Measurements from ENCODE around the gene DCD. TPM values are rescaled to one million over a fixed set of nuclear protein-coding genes. Genes with fewer than 3 reads are reported as not detected.
A peak's percentile ranks its signal among the peaks of the same experiment; 100 is the strongest.

The DCD gene
- total RNA-seq, 1 donor from 2014 or later: not detected

DNA sequence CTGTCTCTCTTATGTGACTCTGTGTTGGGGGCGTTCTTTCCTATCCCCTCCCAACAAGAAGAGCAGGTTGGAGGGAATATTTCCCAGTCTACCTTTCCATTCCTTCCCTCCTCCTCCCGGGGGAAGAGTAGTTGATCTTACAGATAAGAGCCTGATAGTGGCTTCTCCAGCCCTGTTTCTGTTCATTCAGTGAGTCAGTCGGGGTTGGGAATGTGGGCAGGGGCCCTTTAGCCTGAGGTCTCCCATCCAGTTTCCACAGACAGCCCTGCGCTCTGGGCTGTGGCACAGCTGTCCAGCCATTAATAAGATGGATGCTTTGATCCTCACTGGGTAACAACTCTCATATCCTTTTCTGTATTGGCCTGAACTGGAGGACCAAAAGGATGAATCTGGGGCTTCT lies 41.6 kb downstream of the DCD start:
- no peak for DNase-seq

DNA sequence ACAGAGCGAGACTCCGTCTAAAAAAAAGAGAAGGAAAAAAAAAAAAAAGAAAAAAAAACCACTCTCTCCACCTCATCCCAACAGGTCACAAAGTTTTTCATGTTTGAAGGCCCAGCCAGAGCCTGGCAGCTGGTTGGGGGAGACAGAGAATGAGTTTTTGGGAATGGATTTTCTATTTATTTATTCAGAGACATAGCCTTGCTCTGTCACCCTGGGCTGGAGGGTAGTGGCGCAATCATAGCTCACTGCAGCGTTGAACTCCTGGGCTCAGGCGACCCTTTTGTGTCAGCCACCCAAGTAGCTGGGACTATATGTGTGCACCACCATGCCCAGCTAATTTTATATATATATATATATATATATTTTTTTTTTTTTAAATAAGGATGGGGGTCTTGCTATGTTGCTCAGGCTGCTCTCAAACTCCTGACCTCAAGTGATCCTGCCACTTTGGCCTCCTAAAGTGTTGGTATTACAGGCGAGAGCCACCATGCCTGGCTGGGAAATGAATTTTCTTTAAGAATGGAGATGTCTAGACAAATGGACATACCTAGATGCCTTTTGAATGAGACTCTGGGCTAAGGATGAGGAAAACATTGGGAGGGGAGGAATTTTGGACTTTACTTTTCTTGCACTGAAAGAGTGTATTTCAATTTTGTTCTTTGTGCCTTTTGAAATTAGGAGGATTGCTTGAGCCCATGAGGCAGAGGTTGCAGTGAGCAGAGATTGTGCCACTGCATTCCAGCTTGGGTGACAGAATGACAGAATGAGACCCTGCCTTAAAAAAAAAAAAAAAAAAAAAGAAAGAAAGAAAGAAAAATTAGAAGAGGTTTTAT lies 42.8 kb downstream of the DCD start:
- no peak for DNase-seq

DNA sequence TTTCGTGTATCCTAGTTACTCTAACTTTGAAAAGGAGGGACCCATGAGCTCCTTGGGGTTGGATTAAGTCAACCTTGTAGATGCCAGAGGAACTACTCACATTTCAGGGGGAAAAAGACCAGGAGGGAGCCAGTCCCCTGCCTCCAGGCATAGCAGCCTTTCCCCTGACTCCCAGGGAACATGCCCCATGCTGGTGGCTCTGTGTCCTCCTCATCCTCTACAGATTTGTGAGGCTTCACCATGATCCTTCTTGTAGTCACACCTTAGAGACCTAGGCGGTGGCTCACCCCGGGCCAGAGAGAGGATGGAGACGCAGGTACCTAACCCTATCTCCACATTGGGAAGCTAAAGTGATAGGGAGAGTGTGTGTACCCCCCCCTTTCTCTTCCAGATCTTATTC lies 43.7 kb downstream of the DCD start:
- no peak for DNase-seq

- no peak for DNase-seq
These were observed 44.3 kb downstream of the DCD start for GRCh38 chr12:54603872-54604271.

- no peak for DNase-seq
These were observed 44.9 kb downstream of the DCD start for GRCh38 chr12:54603173-54603814.

GRCh38 chr12:54602661-54603060 lies 45.5 kb downstream of the DCD start:
- no peak for DNase-seq

DNA sequence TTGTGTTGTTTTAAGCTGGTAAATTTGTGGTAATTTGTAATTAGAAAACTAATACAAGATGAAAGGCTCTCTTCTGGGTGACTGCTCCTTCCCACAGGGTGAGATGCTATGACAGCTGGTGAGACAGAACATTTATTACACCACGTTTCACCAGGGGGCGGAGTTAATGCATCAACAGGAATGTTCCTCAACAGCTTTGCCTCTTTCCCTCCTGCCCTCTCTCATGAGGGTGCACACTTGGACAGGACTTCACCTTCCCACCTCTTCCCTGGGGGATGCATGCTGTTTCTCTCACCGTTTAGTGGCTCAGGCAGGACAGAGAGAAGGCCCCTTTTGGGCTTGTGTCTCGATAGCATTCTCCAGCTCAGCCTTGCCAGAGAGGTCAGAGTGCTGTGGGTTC lies 46.3 kb downstream of the DCD start:
- no peak for DNase-seq

DNA sequence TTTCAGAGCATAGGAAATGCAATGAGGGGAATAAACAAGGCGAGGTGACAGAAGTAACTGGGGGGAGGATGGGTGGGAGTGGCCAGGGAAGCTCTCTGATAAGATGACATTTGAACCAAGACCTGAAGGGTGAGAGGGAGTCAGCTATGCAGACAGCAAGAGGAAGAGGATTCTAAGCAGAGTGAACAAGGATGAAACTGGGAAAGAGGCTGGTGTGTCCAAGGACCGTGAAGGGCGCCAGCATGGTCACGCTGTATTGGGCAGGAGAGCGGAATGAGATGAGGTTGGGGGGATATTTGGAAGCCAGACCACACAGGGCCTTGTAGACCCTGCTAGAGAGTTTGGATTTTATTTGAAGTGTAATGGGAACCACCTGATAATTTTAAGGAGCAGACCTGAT lies 49.2 kb downstream of the DCD start:
- no peak for DNase-seq

GRCh38 chr12:54596526-54596946 lies 51.6 kb downstream of the DCD start:
- DNase-seq: peak; percentile 7

GRCh38 chr12:54595471-54595870 lies 52.7 kb downstream of the DCD start:
- DNase-seq: no peak

Other genes with a start within 250 kb of the DCD start
- gene ITGA5, start 229.1 kb downstream of the DCD start, total RNA-seq: 52.3 TPM
- not detected for gene GTSF1, start 174.8 kb downstream of the DCD start, total RNA-seq
- 14.5 TPM for gene NCKAP1L, start 150.6 kb downstream of the DCD start, total RNA-seq
- gene PDE1B, start 98.8 kb downstream of the DCD start, total RNA-seq: 8.6 TPM
- gene PPP1R1A, start 59.7 kb downstream of the DCD start, total RNA-seq: 6.4 TPM
- gene LACRT, start 13.5 kb downstream of the DCD start, total RNA-seq: not detected
- 90.0 TPM for gene MUCL1, start 206.2 kb upstream of the DCD start, total RNA-seq

Measured in skin of body (tissue), 2 donors.